MCF 10A (cell line): ENCODE data around the gene MAN2A1. TPM values are rescaled to one million over a fixed set of nuclear protein-coding genes. Genes with fewer than 3 reads are reported as not detected.

Experiments
- BruUV-seq: library from RNA; stranded (reverse); fragments of 400-500 nt; replicated peaks from 2 replicates; lab custom pipeline; 2021; lab: Mats Ljungman, UMichigan
- CTCF ChIA-PET: fragments of 300-600 bp; sonication (Branson Sonifier 250); formaldehyde crosslinking; extraction: SDS; loops from one replicate; lab custom pipeline; 2021; ENCODE audit warnings: antibody characterized with exemption, inconsistent platforms; lab: Yijun Ruan, JAX
- POLR2A ChIA-PET: fragments of 300-600, 350-650 bp; sonication (Branson Sonifier 250); formaldehyde crosslinking; extraction: SDS; loops from one replicate; lab custom pipeline; 2020; ENCODE audit warnings: antibody characterized with exemption, inconsistent platforms; lab: Yijun Ruan, JAX
- DNase-seq: peaks from one replicate; pipeline ENCODE4 v3.0.0-alpha.2; 2018; ENCODE audit not compliant: unreplicated experiment
- H3K27ac Mint-ChIP-seq: one replicate; pipeline ENCODE4 v1.8.0; 2022; ENCODE audit warnings: mild to moderate bottlenecking, low read depth, mixed read lengths; ENCODE audit not compliant: unreplicated experiment
- H3K27me3 Mint-ChIP-seq: one replicate; pipeline ENCODE4 v1.8.0; 2022; ENCODE audit warnings: mixed read lengths; ENCODE audit not compliant: insufficient read depth, unreplicated experiment
- H3K36me3 Mint-ChIP-seq: one replicate; pipeline ENCODE4 v1.8.0; 2022; ENCODE audit warnings: mild to moderate bottlenecking, moderate library complexity, mixed read lengths; ENCODE audit not compliant: insufficient read depth, unreplicated experiment
- H3K4me1 Mint-ChIP-seq: one replicate; pipeline ENCODE4 v1.8.0; 2022; ENCODE audit warnings: mixed read lengths; ENCODE audit not compliant: insufficient read depth, unreplicated experiment
- H3K4me3 Mint-ChIP-seq: one replicate; pipeline ENCODE4 v1.8.0; 2022; ENCODE audit warnings: mild to moderate bottlenecking, moderate library complexity, mixed read lengths; ENCODE audit not compliant: unreplicated experiment
- H3K9me3 Mint-ChIP-seq: one replicate; pipeline ENCODE4 v1.8.0; 2022; ENCODE audit warnings: mixed read lengths; ENCODE audit not compliant: unreplicated experiment
- CTCF ChIP-seq: fragments of 200-600 bp; IDR thresholded peaks from one replicate; pipeline ENCODE4 v1.8.0; 2022; ENCODE audit warnings: antibody characterized with exemption, mild to moderate bottlenecking; ENCODE audit not compliant: unreplicated experiment
- intact Hi-C: fragments of 100-400 bp; cut with micrococcal nuclease; formaldehyde crosslinking; loops from 2 replicates; pipeline ENCODE4 v1.14.1; 2022
- total RNA-seq: library from RNA; stranded (reverse); gene quantifications from 2 replicates; pipeline ENCODE4 v1.2.3, GENCODE V29; 2022

The MAN2A1 gene
- total RNA-seq, 1 experiment from 2014 or later, result 44.1 TPM

- Mint-ChIP-seq H3K4me1 (peaks cover 12% of the 10 kb centered on the region), H3K9me3 (no peaks in the 10 kb centered on the region), H3K36me3 (peaks cover 36% of the 10 kb centered on the region), H3K27me3 (no peaks in the 10 kb centered on the region), H3K4me3 (no peak overlapping the region), H3K27ac (no peak overlapping the region)
- no TSS peak for BruUV-seq
- ChIA-PET POLR2A (interaction anchor here (0.5 to 0.8 kb wide), 3 partner anchors 10 to 1126 kb away, joined by 3 read pairs; partner anchors contain the start of gene MAN2A1), CTCF (no interaction called here)
- no peak for TF ChIP-seq CTCF
- DNase-seq, result no peak
- intact Hi-C loops, result no loop called here
Observed at GRCh38 chr5:109855056-109855455, 165.3 kb downstream of the MAN2A1 start.

DNA sequence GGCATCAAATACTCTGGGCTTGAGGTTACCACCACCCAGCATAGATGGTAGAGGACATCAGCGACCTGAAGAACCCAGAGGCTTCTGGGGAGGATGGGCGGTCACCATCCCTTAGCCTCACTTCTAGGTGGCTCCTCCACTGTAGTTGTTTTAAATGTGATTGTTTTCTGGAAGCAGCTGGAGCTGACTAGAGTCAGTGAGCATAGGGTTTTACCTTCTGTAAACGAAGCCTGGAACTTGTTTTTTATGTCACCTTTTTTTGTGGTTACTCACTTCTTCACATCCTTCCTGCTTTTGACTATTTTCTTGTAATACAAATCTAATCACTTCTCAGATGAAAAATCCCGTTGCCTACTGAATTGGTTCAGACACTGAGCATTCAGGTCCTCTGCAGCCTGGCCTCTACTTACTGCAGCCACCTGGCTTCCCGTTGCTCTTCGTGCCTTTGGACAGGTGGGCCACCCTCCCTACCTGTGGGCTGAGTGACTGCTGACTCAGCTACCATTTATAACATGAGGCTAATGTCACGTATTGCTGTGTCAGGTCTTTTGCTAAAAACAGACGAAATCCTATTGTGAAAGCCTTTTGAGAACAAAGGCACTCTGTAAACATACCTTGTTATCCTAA lies 167.8 kb downstream of the MAN2A1 start:
- BruUV-seq, result no TSS peak
- TF ChIP-seq CTCF, result no peak
- Mint-ChIP-seq H3K4me1 (peaks cover 12% of the 10 kb centered on the region), H3K27ac (no peak overlapping the region), H3K36me3 (peaks cover 29% of the 10 kb centered on the region), H3K27me3 (no peaks in the 10 kb centered on the region), H3K9me3 (no peaks in the 10 kb centered on the region), H3K4me3 (no peak overlapping the region)
- CTCF ChIA-PET, result interaction anchor here (0.5 kb wide), 1 partner anchor 999 kb away, joined by 3 read pairs; no protein-coding TSS in a partner anchor
- intact Hi-C loops, result no loop called here
- DNase-seq, result no peak
- POLR2A ChIA-PET, result interaction anchor here (0.6 to 1.4 kb wide), 3 partner anchors 28 to 297 kb away, joined by 3 to 4 read pairs (median 3); no protein-coding TSS in a partner anchor

DNA sequence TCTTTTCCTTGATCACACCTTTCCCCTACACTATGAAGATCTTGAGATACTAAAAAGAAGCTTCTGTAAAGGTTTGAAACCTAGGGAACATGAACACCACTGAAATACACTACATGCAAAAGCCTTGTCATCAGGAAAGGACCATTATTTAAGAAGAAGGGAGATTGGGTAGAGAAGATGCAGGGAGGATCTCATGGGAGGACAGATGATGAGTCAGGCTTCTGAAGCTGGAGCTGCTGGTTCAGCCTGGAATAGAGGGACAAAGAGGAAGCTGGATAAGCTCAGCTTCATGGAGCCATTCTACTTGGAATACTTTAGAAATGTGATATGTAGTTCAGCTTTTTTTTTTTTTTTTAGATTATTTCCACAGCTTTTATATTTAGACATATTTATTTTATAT lies 169.8 kb downstream of the MAN2A1 start:
- POLR2A ChIA-PET, result interaction anchor here (0.6 kb wide), 1 partner anchor 24 kb away, joined by 3 read pairs; no protein-coding TSS in a partner anchor
- no peak overlapping the region for H3K27ac Mint-ChIP-seq

DNA sequence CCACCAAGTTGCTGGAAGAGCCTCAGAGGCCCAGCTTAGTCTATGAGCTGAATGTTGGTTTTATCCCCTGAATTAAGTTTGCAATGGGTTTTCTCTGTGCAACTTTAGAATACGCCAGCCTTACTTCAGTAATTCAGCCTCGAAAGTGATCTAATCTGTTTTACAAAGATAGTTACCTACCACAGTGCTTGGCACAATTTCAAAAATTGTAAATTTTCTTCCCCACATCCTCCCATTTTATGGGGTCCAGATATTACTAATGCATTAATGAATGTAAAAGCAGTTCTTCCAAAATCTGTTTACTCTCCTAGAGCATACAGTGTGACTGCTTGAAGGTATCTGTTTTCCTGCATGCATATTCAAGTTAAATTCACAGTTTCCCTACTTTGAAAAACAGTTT lies 172.6 kb downstream of the MAN2A1 start:
- peaks cover 31% of the 10 kb centered on the region for H3K36me3 Mint-ChIP-seq
- ChIA-PET POLR2A (no interaction called here), CTCF (no interaction called here)
- intact Hi-C loops, result no loop called here
- H3K9me3 Mint-ChIP-seq, result no peaks in the 10 kb centered on the region
- H3K4me3 Mint-ChIP-seq, result no peak overlapping the region
- peaks cover 19% of the 10 kb centered on the region for H3K4me1 Mint-ChIP-seq
- no peak for TF ChIP-seq CTCF
- no TSS peak for BruUV-seq
- no peaks in the 10 kb centered on the region for H3K27me3 Mint-ChIP-seq
- DNase-seq, result no peak
- no peak overlapping the region for H3K27ac Mint-ChIP-seq

More for the DNA sequence above, 169.8 kb downstream of the MAN2A1 start:
- Mint-ChIP-seq H3K9me3 (no peaks in the 10 kb centered on the region), H3K27me3 (no peaks in the 10 kb centered on the region), H3K4me3 (no peak overlapping the region), H3K4me1 (peaks cover 12% of the 10 kb centered on the region), H3K36me3 (peaks cover 30% of the 10 kb centered on the region)
- DNase-seq, result no peak
- BruUV-seq, result no TSS peak
- TF ChIP-seq CTCF, result no peak
- intact Hi-C loops, result no loop called here
- CTCF ChIA-PET, result no interaction called here
